Ecto neural progenitor cell (in vitro differentiated cells): ENCODE measurements around the gene SSNA1.
A peak's percentile ranks its signal among the peaks of the same experiment; 100 is the strongest.

ENCODE experiments used
- DNase-seq: peaks from one replicate; pipeline ENCODE4 v3.0.0-alpha.2; 2018; ENCODE audit warnings: low spot score

Gene SSNA1

DNA sequence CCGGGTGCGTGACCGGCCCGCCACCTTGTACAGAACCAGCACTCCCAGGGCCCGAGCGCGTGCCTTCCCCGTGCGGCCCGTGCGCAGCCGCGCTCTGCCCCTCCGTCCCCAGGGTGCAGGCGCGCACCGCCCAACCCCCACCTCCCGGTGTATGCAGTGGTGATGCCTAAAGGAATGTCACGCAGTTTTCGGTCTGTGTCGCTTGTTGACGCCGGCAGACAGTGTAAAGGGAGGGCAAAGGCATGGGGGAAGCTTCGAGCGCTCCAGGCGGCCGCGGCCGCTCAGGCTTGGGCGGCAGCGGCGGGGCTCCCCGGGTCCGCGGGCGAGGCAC is 19.9 kb upstream of the SSNA1 start:
- no peak for DNase-seq

DNA sequence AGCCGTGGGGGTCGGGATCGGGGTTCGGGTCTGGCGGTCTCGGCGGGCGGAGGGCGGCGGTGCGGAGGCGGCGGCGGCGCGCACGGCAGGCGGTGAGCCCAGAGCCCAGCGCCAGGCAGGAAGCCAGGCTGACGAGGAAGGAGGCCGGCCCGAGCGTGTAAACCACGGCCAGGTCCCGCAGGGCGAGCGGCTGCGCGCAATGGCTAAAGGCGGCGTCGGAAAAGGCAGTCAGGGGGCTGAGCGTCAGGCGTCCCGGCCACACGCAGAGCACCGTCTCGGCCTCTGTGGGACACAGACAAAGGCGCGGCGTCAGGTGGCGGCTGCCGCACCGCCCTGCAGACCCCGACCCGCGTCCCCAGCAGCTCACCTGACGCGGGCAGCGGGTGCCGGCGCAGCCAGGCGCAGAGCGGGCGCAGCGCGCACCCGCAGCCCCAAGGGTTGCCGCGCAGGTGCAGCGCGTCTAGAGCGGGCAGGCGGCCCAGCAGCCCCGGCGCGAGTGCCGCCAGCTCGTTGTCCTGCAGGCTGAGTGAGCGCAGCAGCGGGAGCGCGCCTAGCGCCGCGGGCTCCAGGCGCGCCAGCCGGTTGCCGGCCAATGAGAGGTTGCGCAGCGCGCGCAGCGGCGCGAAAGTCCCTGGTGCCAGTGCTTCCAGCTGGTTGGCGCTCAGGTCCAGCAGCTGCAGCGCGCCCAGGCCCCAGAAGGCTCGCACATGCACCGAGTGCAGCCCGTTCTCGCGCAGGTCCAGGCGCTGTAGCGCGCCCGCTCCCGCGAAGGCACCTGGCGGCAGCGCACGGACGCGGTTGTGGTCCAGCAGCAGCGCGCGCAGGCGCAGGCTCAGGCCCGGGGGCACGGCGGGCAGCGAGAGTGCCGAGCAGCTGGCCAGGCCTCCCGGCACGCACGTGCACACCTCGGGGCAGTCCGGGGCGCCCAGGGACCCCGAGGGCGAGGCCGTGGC is 19.3 kb upstream of the SSNA1 start:
- DNase-seq, result peak; percentile 79

DNA sequence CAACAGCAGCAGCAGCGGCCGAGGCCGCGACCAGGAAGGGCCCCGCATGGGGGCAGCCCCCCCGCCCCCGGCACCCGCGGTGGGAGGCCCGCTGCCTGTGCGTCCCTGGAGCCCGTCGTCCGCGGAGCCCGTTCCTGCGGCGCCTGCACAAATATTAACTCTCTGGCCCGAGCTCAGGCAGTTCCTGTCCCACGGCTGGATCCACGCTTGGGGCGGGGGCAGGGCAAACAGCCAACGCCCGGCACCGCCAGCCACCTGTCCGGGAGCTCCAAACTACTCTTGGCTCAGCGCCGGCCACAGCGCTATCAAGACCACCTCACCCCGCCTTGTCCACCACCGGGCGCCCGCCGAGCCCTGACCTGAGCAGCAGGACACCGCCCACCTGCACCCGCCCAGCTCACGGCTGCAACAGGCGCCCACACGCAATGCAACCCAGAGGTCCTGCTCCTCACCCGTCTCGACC is 18.5 kb upstream of the SSNA1 start, which contains the start of gene LRRC26:
Gene LRRC26, minus strand, starts transcription at position 156 of the 463 bp plus-strand sequence. Its CDS starts 108 bp downstream, at position 48.
- no peak for DNase-seq

GRCh38 chr9:137170486-137171148 is 17.9 kb upstream of the SSNA1 start:
- no peak for DNase-seq

GRCh38 chr9:137171149-137171900 is 17.2 kb upstream of the SSNA1 start:
- no peak for DNase-seq

GRCh38 chr9:137172901-137173795 is 15.3 kb upstream of the SSNA1 start:
- no peak for DNase-seq

- no peak for DNase-seq
Measured at GRCh38 chr9:137173796-137174664, 14.4 kb upstream of the SSNA1 start.

GRCh38 chr9:137174722-137175293 is 13.7 kb upstream of the SSNA1 start:
- DNase-seq, result no peak

DNA sequence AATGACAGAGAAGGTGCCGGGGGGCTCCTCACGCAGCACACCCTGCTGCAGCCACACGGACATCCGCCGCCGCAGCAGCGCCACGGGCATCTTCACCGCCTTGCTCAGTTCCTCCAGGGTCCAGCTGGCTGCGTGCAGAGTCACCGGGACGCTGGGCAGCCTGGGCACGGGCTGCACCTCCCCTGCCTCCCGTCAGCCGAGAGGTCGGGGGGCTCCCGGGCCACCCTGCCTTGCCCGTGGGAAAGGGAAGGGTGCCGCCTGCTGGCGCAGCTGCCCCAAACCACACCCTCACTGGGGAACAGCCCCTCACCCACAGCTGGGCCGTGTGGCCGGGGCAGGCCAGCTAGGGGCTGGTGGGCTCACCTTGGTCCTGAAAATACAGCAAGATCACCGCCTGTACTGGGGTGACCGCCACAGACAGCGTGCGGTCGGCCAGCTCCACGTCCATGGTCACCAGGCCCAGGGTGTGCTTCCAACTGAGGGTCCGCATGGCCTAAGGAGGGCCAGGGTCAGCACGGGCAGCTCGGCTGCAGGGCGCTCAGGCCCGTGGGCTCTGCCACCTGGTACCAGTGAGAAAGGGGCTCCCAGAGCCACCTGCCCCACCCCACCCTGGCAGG is 13.0 kb upstream of the SSNA1 start:
- no peak for DNase-seq

DNA sequence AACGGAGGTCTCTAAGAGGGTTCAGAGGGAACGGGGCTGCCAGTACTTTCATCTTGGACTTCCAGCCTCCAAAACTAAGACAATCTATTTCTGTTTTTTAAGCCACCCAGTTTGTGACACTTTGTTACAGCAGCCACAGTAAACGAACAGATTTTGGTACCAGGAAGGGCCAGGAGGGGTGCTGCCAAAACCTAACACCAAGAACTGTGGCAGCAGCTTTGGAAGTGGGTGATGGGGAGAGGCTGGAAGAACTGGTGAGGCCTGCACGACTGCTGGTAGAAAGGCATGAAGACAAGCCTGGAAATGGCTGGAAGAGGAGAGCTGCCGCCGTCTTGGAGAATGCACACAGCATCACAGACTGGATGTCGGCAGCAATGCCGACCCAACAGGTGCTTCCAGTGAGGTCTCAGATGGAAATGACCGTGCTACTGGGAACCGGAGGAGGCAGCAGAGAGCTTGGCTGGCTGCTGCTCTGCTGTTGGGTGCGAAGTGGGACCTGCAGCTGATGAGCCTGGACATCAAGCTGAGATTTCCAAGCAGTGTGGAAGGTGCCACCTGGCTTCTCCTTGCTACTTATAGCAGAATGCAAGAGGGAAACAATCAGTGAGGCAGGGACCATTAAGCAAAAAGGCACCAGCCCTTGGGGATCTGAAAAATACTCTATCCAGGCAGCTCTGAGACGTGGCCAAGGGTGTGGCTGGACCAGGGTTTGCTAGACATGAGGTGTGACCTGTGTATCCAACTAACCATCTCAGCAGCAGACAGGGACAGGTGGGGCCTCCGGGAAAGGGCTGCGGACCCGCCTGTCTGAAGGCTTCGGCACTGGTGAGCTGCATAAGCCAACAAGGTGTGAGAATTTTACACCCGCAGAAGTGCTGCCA is 11.9 kb upstream of the SSNA1 start:
- no peak for DNase-seq

DNA sequence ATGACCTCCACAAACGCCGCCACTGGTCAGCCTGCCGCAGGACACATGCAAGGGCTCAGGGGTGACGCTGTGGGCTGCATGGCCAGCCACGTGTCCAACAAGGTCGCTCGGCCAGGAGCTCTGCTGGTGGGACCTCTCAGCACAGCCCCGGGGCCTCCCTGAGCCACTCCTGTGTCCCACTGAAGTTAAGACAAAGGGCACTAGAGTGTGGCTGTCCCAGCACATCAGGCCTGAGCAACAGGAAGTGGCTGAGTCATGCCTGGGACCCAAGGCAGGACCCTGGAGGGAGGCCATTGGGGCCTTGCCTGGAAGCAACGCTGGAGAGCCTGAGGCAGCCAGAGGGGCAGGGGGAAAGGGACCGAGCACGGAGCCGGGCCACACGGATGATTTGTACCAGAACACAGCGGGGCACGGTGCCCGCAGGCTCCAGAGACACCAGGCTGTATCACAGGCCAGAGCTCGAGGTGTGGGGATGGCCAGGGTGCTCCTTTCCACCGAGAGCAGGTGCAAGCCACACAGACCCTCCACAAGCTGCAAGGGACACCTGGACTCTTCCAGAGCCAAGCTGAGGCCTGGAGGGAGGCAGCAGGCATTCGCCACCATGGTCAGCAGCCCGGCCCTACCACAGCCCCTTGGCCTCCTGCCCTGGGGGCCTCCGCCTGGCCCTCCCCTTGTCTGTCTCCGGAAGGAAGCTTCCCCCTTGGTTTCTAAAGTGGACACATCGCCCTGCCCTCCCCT is 10.1 kb upstream of the SSNA1 start:
- DNase-seq, result no peak

- DNase-seq, result no peak
Measured at GRCh38 chr9:137178939-137179630, 9.4 kb upstream of the SSNA1 start.

GRCh38 chr9:137179761-137180160 is 8.7 kb upstream of the SSNA1 start:
- DNase-seq, result no peak

- no peak for DNase-seq
Measured at GRCh38 chr9:137180491-137180890, 8.0 kb upstream of the SSNA1 start.

DNA sequence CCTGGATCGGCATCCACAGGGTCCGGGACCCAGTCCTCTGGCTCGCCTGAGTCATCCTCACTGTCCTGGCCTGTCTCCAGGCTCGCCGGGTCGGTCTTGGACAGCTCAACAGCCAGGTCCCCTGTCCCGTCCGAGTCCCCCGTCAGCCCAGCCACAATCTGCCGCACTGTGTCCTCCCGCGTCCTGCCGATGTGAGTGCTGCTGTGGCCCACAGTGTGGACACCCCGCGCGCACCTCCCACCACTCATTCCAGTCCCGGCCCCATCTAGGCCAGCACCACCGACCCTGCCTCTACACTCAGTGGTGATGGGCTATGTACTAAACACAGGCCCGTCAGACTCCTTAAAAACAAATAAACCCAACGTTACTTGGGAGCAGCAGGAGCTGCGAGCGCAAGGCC is 6.8 kb upstream of the SSNA1 start:
- DNase-seq, result no peak

DNA sequence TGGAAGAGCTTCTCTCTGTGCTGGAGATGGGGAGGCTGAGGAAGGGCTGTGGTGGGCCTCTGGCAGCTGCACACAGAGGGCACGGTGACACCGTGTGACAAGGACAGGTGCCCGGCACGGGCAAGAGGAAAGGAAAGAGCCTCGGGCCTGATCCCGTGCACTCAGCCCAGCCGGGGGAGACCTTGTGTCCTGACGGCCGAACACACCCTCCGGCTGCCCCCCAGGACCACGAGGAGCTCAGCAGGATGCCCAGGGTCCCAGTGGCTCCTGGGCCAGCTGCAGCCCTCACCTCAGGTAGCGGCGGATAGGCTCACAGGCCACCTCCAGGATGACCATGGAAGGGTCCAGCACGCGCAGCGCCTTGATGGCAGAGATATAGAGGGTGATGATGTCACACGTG is 5.6 kb upstream of the SSNA1 start:
- DNase-seq, result no peak

- no peak for DNase-seq
Measured at GRCh38 chr9:137183980-137184595, 4.4 kb upstream of the SSNA1 start.
